Hematopoietic multipotent progenitor cell treated with erythropoietin and hydrocortisone succinate and interleukin-3 and kit ligand, for 6 days (in vitro differentiated cells): ENCODE results near the gene NFIB.

Experiments
- DNase-seq: peaks from one replicate; pipeline ENCODE4 v3.0.0-alpha.2; 2015

The NFIB gene

GRCh38 chr9:14271093-14271673 is 42.8 kb downstream of the NFIB start:
- peak; percentile 43 for DNase-seq

DNA sequence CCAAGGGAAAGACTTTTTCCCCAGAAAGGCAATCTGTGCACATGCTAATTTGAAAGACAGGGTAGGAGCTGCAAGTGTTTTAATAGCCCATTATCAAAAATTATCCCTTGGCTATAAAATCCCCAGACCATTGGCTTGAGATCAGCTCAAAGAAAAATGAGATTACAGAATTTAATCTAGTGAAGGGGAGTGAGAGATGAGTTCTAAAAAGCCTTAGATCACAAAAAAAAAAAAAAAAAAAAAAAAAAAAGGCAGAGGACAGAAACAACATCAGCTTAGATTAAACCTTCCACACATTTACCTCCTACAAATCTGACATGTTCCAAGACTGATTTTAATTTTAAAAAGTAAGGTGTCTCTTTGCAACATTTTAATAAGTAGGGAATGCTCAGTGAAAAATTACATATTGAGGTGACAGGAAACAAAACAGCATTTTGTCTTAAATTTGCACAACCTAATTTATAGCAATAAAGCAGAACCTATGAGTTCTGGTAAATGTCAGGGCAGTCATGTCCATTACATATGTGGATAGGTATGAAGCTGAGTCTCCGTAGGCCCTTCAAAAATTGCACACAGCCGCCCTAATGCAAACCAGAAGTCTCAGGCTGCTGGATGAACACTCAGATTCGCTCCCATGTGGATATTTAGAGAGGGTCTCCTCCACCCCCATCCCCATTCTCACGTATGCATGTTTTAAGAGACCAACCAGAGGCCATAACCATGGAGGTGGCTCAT is 43.4 kb downstream of the NFIB start:
- DNase-seq = no peak

- DNase-seq = no peak
Measured at GRCh38 chr9:14269916-14270315, 44.0 kb downstream of the NFIB start.

GRCh38 chr9:14263707-14264483 is 50.0 kb downstream of the NFIB start:
- DNase-seq = no peak

DNA sequence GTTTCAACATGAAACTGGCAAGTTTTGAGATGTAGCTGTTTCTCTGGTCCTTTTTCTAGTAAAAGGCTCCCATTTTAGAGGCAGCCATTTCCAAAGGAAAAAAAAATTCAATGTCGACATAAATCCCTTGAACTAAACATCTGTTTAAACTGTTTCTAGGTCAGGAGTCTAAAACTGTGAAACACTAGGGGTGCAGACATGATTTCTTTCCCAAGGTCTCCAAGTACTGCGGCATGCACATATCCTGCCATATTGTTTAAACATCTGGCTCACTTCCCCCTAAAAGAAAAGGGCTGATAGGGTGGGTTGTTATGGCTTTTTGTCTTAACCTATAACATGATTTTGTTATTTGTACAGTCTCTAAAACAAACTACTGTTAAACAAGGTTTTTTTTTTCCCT is 51.1 kb downstream of the NFIB start:
- DNase-seq = no peak

DNA sequence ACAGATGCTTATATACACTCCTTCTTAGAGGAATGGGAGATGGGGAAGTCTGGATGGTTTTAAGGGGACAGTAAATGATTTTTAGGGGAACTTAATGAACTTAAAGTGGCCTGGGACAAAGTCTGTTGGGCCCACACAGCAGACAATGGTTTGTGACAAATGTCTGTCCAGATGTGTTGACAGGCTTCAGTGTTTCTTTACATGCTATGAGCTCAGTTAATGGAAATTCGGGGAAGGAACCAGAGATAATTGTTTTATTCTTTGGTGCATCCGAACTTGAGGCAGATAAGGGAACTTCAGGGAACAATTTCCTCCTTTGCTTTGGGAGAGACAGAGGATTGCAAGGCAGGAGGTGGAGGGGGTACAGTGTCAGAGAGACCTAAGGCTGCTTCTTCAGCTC is 52.3 kb downstream of the NFIB start:
- no peak for DNase-seq

DNA sequence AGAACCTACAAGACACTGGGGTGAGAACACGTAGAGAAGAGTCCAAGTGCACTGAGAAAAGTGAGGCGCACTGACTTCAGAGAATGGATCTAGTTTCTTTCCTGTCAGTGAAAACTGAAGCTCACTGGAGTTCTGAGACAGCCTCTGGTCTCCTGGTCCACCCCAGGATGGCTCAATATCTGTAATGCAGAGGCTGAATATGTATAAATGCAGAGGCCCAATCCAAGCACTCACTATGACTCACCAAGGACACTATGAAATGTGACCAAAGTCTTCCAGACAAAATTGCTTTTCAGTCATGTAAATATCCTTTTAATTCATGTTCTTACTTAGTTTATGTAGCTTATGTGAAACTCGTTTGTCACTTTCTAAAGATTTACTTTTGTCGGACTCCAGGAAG is 53.8 kb downstream of the NFIB start:
- no peak for DNase-seq

- DNase-seq = no peak
Measured at GRCh38 chr9:14258660-14259239, 55.2 kb downstream of the NFIB start.

- no peak for DNase-seq
Measured at GRCh38 chr9:14258156-14258555, 55.8 kb downstream of the NFIB start.

DNA sequence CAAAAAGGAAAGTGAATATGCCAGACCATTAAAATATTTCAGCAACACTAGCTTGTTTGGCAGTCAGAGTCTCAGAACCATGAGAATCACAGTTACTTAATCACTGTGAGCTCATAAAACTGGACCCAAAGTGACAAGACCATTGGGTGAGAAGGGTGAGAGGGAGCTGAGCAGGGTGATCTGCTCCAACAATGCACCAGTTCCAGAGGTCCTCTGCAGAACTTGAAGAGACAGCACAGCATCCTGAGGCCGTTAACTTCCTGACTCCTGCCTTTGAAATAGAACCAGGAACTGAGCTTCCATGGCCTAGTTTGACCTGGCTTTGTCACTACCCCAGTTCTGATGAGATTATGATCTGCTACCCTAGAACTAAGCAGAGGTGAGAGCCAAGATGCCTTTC is 57.4 kb downstream of the NFIB start:
- no peak for DNase-seq

DNA sequence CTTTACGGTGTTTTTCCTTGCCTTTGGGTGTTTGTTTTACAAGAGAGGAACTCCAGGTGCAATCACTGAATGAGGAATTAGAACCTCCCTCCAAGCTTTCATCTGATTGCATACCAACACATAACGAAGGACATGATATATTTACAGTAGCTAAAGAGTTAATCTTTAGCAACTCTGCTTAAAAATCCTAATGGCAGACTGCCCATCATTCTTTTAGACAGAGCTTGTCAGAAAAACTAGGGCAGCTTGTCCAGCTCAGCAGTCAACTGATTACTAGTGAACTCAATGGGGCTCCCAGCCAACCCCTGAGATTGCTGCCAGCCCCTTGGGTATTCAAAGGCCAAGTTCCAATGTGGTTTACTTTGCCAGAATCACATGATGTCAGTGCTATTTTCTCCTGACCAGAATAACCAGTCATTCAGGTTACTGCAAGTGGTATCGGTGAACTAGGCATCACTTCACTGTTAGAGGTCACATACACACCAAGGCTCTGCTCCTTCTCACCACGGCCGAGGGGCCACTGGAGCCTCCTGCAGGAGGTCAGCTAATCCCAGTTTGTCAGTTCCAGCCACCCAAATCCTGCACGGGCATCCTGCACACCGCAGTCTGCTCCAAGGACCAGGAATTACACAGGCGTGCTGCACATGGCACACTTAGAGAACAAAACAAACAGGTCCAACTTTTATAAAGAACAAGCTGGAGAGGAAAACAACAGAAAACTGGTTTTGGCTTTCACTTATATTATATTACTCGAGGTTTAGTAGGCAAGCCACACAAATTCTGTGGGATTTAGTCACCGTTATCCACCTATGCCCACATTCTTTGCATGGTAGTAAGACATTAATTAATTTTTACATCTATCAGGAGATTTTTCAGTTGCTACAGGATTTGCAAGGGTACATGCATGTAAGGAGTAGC is 62.5 kb downstream of the NFIB start:
- no peak for DNase-seq

- no peak for DNase-seq
Measured at GRCh38 chr9:14250794-14251153, 63.2 kb downstream of the NFIB start.

DNA sequence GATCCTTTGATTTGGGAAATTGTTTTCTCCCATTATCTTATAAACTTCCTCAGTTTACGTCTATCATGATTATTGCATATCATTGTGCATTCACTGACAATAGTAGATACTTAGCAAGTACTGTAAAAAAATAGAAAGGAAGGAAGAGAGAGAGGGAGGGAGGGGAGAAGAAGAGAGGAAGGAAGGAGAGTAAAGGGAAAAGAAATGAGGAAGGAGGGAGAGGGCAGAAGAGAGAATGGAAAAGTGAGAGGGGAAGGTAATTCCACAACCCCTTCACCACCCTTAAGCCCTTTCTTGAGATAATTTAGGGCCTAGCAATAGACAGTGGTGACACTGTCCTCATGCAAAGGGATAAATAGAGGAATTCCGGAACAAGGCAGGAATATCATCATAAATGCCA is 64.4 kb downstream of the NFIB start:
- no peak for DNase-seq

GRCh38 chr9:14248149-14248548 is 65.8 kb downstream of the NFIB start:
- DNase-seq = no peak

- no peak for DNase-seq
Measured at GRCh38 chr9:14247577-14247976, 66.4 kb downstream of the NFIB start.

DNA sequence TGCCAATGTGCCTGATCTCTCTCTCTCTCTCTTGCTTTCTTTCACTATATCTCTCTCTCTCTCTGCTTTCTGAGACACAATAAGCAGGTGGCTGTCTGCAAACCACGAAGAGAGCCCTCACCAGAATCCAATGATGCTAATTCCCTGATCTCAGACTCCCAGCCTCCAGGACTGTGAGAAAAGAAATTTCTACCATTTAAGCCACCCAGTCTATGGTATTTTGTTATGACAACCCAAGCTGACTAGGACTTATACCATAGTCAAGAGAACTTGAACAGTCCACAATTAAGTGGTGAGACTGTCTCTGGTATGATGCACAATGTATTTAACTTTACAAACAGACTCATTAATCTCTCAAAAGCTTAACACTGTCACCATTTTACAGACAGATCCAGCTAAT is 67.0 kb downstream of the NFIB start:
- no peak for DNase-seq

- no peak for DNase-seq
Measured at GRCh38 chr9:14245901-14246525, 67.9 kb downstream of the NFIB start.

GRCh38 chr9:14243514-14244042 is 70.4 kb downstream of the NFIB start:
- no peak for DNase-seq

DNA sequence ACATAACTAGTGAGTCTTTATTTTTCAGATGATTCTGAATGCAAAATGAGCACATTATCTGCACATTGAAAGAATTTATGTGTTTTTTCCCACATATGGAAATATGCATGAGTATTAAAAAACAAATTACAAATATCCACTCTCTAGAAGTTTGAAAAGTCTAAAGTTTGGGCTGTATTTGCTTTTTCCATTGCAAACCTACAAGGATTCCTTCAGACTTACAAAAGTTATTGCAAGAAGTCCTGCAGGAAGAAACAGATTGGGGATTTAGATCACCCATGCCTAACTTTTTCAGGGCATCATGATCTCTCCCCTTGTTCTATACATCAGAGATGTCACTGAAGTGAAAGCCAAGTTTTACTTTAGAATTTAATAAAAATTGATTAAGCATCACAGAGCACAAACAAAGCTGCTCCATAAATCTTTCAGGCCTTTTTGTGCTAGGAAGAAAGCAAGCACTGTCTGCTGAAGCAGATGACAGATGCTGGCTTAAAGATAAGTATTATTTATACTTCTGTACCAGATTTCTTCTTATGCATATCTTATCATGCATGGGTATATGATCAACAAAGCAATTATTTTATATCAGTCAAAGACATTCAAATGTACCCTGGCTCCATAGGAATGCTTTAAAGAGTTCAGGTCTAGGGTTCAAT is 71.7 kb downstream of the NFIB start:
- no peak for DNase-seq

DNA sequence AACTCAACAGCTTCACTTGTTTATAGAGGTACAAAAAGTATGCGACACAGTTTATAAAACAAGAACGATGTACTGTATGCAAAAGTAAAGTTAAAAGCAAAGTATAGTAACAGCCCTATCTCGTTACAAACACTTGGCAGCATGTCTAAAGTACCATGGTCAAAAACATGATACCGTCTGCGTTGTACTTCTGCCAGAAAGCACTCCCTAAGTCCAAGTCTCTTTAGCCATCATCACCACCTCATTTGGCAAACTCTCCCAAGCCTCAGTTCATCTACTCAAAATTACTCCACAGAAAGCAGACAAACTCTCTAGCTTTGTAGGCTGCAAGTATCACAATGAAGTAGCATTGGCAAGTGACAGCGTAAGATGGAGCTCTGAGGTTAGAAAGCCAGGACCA is 73.4 kb downstream of the NFIB start:
- no peak for DNase-seq

GRCh38 chr9:14238518-14238917 is 75.4 kb downstream of the NFIB start:
- DNase-seq = no peak

DNA sequence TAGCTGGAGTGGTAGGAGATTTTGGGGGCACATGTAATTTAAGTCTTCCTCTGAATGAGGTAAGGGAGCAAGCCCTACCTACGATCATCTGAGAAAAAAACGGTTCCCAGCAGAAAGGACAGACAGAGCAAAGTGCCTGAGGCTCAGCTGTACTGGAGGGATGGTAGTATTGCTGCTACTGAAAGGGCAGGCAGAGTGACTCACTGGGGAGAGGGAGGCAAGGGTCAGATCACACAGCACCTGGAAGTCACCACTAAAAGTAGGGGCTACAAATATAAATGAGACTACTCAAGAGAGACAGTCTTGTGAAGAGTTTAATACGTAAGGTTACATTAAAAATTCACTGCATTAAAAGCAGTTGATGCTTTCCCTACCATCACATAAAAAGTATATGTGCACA is 75.9 kb downstream of the NFIB start:
- DNase-seq = no peak
